ENCODE measurements around the gene ANKRD50. TPM values are rescaled to one million over a fixed set of nuclear protein-coding genes. Genes with fewer than 3 reads are reported as not detected.

ANKRD50 gene
- not detected for polyA plus RNA-seq

GRCh38 chr4:124712372-124713184 lies at the start of gene ANKRD50:
Gene ANKRD50 (minus strand): TSS chr4:124712732. CDS start chr4:124710511, 2,221 bp downstream.
- no peaks in the 10 kb centered on the region for H3K36me3 Mint-ChIP-seq
- no peak within 1 kb of the TSS for H3K27ac Mint-ChIP-seq
- no peaks in the 10 kb centered on the region for H3K9me3 Mint-ChIP-seq
- H3K4me3 Mint-ChIP-seq, result peak within 1 kb of the TSS; percentile 70 to 92 (median 88)
- H3K4me1 Mint-ChIP-seq, result peaks cover 2 to 8% (median 5%) of the 10 kb centered on the region in 3 donors
- peaks cover 7% of the 10 kb centered on the region for H3K27me3 Mint-ChIP-seq

- Mint-ChIP-seq H3K27me3 (no peaks in the 10 kb centered on the region), H3K4me3 (no peak overlapping the region), H3K27ac (no peak overlapping the region), H3K9me3 (peaks cover 0 to 2% (median 0%) of the 10 kb centered on the region in 3 donors), H3K4me1 (no peaks in the 10 kb centered on the region), H3K36me3 (no peaks in the 10 kb centered on the region)
Observed at GRCh38 chr4:124757126-124757525, 44.6 kb upstream of the ANKRD50 start.

DNA sequence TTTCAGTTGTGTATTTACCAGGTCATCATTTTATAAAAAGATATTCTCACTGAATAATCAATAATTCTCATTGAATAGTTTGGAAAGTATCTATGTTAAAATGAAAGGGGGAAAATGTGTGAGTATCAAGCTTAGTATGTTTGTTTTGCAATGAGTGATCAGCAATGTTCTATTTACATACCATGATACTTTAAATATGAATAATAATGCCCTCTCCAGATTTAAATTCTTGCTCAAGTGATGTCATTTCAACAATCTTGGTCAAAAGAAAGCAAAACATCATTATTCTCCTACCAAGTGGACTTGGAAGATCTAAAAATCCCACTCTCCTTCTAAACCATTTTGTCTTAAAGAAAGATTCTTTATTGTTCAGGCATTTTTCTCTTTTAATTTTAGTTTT lies 42.1 kb upstream of the ANKRD50 start:
- no peaks in the 10 kb centered on the region for H3K4me1 Mint-ChIP-seq
- no peaks in the 10 kb centered on the region for H3K36me3 Mint-ChIP-seq
- H3K27ac Mint-ChIP-seq, result no peak overlapping the region
- H3K27me3 Mint-ChIP-seq, result no peaks in the 10 kb centered on the region
- peaks cover 0 to 2% (median 0%) of the 10 kb centered on the region in 3 donors for H3K9me3 Mint-ChIP-seq
- H3K4me3 Mint-ChIP-seq, result no peak overlapping the region

DNA sequence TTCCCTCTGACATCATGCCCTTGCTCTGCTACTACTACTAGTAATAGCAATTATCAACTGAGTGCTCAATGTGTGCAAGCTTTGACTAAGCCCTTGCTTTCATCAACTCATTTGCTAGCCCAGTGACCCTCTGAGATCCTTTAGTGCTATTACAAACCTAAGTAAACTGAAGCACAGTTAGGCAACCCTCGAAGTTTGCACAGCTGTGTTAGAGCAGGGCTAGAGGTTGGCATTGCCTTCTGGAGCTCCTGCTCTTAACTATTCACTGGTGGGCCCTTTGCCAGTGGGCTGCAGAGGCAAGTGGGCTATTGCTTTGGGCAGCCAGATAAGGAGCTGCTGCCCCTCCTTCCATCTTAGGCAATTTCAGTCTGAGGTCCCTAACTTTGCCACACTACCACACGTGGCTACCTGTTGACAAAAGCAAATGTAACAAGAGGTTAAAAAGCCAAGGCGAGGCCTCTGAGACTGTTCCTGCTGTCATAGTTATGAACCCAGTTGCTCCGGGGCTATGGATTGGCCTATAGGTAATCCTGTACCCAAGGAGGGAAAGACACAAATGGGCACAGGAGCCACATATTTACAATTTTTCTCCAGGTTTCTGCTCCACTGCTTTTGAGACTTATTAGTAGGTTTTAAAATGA lies 41.5 kb upstream of the ANKRD50 start:
- Mint-ChIP-seq H3K27ac (no peak overlapping the region), H3K4me1 (no peaks in the 10 kb centered on the region), H3K36me3 (no peaks in the 10 kb centered on the region), H3K27me3 (no peaks in the 10 kb centered on the region), H3K9me3 (peaks cover 0 to 2% (median 0%) of the 10 kb centered on the region in 3 donors), H3K4me3 (no peak overlapping the region)

DNA sequence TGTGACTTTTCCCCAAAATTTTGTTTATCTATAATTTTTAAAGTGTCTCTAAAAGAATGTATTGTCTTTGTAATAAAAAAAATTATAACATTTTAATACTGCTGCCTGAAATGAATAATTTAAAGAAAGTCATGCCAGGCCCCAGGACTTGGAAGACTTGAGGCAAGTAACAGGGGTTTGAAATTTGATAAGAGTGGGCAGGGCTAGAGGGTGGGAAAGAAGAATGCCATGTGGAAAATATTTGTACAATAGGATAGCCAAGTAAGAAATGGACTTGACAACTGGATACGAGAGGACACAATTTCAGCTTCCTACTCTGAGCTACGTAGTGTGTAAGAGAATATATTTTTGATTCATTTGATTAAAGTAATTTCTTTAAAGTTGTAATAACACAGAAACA lies 36.9 kb upstream of the ANKRD50 start:
- Mint-ChIP-seq H3K27ac (no peak overlapping the region), H3K9me3 (peaks cover 0 to 2% (median 0%) of the 10 kb centered on the region in 3 donors), H3K36me3 (no peaks in the 10 kb centered on the region), H3K4me3 (no peak overlapping the region), H3K27me3 (no peaks in the 10 kb centered on the region), H3K4me1 (no peaks in the 10 kb centered on the region)

GRCh38 chr4:124748965-124749364 lies 36.4 kb upstream of the ANKRD50 start:
- Mint-ChIP-seq H3K4me1 (no peaks in the 10 kb centered on the region), H3K27ac (no peak overlapping the region), H3K27me3 (no peaks in the 10 kb centered on the region), H3K36me3 (no peaks in the 10 kb centered on the region), H3K4me3 (no peak overlapping the region), H3K9me3 (peaks cover 0 to 2% (median 0%) of the 10 kb centered on the region in 3 donors)

DNA sequence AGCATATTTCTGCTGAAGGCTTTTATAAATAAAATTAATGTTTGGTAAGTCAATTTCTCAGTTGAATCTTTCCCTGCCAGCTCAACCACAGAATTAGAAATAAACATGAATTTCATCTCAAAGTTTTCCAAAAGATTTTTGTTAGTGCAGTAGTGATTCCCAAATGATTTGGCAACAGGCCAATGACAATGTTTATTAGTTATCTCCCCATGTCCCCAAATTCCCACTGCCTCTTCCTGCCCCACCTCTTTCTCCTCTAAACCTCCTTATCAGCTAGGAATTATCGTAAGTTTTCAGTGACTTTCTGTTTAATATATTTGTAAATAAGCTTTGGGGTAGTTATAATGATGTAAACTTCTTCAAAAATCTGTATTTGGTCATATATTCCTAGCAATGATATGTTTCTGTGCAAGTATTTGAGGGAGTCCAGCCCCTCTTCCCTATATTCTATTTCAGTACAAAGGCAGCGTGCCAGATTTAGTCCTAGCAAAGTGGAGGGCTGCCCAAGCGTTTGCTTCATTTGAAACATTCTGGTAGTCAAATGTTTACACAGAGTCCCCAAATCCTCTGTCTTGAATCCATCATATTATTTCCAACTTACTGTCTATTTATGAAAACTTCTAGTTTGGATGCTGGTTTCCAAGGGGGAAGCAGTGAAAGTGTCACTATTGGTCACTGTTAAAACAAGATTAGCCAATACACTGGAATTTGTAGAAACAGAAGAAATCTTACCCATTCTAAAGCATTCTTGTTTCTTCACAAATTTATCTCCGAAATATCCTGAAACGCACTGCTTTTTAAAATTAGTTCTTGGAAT lies 33.7 kb upstream of the ANKRD50 start:
- H3K36me3 Mint-ChIP-seq, result no peaks in the 10 kb centered on the region
- no peaks in the 10 kb centered on the region for H3K27me3 Mint-ChIP-seq
- H3K9me3 Mint-ChIP-seq, result peaks cover 0 to 2% (median 0%) of the 10 kb centered on the region in 3 donors
- no peaks in the 10 kb centered on the region for H3K4me1 Mint-ChIP-seq
- H3K27ac Mint-ChIP-seq, result no peak overlapping the region
- no peak overlapping the region for H3K4me3 Mint-ChIP-seq

DNA sequence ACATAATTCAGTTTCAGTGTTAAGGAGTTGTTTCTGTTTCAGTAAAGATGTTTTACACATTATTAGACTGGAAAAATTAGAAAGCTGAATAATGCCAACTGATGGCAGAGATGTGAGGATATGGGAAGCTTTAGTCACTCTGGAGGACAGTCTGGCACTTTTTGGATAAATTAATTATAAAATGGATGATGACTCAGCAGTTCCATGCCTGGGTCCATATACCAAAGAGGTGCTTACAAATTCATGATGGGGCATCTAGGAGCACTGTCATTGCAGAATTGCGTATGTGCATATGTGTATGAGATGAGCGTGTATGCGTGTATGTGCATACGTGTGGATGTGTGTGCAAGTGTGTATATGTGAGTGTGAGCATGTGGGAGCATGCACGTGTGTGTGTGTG lies 31.2 kb upstream of the ANKRD50 start:
- no peaks in the 10 kb centered on the region for H3K4me1 Mint-ChIP-seq
- no peaks in the 10 kb centered on the region for H3K9me3 Mint-ChIP-seq
- H3K27me3 Mint-ChIP-seq, result no peaks in the 10 kb centered on the region
- H3K36me3 Mint-ChIP-seq, result no peaks in the 10 kb centered on the region
- H3K4me3 Mint-ChIP-seq, result no peak overlapping the region
- H3K27ac Mint-ChIP-seq, result no peak overlapping the region

DNA sequence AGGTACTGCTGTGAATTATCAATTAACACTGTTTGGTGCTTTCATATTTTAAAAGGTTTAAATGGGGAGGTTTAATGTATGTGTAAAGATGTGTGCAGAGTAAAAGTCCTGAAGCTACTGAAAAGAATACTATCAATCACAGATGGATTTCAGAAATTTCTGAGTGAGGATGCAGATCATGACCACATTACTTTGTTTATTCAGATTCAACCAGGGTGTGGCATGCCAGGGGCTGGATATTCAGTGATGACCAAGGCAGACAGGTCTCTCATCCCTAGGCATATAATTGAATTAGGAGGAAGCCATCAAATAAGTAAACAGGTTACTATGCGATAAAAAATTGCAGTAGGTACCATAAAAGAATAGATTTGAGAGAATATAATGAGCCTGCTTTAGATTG lies 28.0 kb upstream of the ANKRD50 start:
- Mint-ChIP-seq H3K9me3 (peaks cover 0 to 3% (median 0%) of the 10 kb centered on the region in 3 donors), H3K4me3 (no peak overlapping the region)

DNA sequence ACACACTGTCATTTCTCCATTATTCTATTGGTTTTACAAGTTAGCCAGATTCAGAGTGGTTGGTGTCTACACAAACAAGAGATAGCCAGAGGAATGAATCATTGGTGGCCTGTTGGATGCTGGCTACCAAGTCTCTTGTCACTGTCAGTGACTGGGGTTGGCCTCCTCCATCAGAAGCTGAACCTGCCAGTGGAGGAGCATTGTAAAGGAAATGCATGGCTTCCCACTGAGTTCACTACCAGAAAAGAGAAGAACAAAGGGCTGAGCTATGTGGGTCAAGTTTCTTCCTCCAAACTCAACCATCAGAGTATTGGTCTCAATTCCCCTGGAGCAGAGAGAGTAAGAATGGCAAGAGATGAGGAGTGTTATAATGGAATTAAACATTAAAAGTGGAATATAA lies 26.5 kb upstream of the ANKRD50 start:
- Mint-ChIP-seq H3K36me3 (no peaks in the 10 kb centered on the region), H3K4me1 (no peaks in the 10 kb centered on the region), H3K27ac (no peak overlapping the region), H3K9me3 (peaks cover 0 to 3% (median 0%) of the 10 kb centered on the region in 3 donors), H3K4me3 (no peak overlapping the region), H3K27me3 (no peaks in the 10 kb centered on the region)

More for the DNA sequence above, 28.0 kb upstream of the ANKRD50 start:
- no peaks in the 10 kb centered on the region for H3K36me3 Mint-ChIP-seq
- H3K27ac Mint-ChIP-seq, result no peak overlapping the region
- H3K27me3 Mint-ChIP-seq, result no peaks in the 10 kb centered on the region
- no peaks in the 10 kb centered on the region for H3K4me1 Mint-ChIP-seq

DNA sequence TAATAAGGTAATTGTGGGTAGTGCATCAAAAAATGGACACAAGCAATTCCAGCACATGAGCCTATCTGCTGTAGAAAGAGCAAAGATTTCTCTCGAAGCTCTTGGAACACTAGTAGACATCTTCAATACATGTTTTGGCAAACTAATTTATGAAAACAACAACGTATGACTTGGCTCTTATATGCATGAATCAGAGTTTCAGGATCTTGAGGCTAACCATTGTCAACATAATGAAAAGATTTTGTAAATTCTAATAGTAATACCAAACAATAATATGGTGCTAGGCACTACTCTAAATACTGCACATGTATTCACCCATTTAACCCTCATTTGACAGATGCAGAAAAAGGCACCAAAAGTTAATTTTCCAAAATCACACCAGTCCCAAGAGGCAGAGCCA lies 25.1 kb upstream of the ANKRD50 start:
- Mint-ChIP-seq H3K27ac (no peak overlapping the region), H3K36me3 (no peaks in the 10 kb centered on the region), H3K27me3 (no peaks in the 10 kb centered on the region), H3K9me3 (peaks cover 0 to 3% (median 0%) of the 10 kb centered on the region in 3 donors), H3K4me1 (no peaks in the 10 kb centered on the region), H3K4me3 (no peak overlapping the region)

DNA sequence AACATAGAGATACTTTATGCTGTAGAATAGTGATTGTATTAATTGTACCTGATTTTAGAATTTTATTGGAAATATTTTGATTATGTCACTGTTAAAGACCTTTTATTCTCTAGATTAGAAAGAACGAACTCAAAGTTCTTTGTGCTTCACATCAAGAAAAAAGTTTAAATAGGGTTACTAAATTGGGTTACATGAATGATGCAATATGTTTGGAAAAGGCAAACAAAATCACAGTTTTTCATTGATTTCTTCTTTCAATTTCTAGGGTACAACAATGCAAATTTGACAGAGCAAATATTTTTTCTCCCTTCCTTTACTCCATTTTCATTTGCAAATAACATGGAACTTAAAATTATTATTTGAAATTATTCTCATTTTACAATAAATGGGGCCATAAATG lies 24.0 kb upstream of the ANKRD50 start:
- Mint-ChIP-seq H3K27ac (no peak overlapping the region), H3K9me3 (peaks cover 0 to 3% (median 0%) of the 10 kb centered on the region in 3 donors), H3K27me3 (no peaks in the 10 kb centered on the region), H3K4me3 (no peak overlapping the region), H3K4me1 (no peaks in the 10 kb centered on the region), H3K36me3 (no peaks in the 10 kb centered on the region)

DNA sequence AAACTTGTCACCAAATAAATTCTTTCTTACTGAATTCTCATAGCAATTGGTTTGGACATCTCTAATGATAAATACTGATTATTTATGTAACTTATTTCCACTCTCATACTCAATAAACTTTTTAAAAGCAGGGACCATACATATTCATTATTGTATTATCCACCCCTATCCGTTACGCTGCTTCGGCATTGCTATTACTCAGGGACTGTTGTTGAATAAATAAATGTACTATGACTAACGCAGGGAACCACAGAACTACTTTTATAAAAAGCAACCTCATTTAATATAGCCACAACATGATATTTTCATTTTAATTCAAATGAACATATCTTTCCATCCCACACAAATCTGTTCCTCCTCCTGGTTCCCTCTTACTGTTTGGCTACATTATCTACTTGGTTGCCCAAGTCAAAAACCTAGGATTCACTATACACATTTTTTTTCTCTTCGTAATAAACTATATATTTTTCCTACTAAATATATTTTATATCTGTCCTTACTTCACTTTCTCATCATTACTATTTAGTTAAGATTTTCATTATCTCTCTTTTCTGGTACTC lies 14.9 kb upstream of the ANKRD50 start:
- Mint-ChIP-seq H3K27ac (no peak overlapping the region), H3K4me3 (no peak overlapping the region), H3K4me1 (peaks cover 0 to 1% (median 0%) of the 10 kb centered on the region in 3 donors), H3K27me3 (no peaks in the 10 kb centered on the region), H3K36me3 (no peaks in the 10 kb centered on the region), H3K9me3 (peaks cover 0 to 2% (median 0%) of the 10 kb centered on the region in 3 donors)

GRCh38 chr4:124726269-124726668 lies 13.7 kb upstream of the ANKRD50 start:
- Mint-ChIP-seq H3K36me3 (no peaks in the 10 kb centered on the region), H3K4me1 (peaks cover 0 to 1% (median 0%) of the 10 kb centered on the region in 3 donors), H3K27ac (no peak overlapping the region)

GRCh38 chr4:124722071-124722470 lies 9.5 kb upstream of the ANKRD50 start:
- no peaks in the 10 kb centered on the region for H3K27me3 Mint-ChIP-seq
- H3K36me3 Mint-ChIP-seq, result no peaks in the 10 kb centered on the region
- H3K4me3 Mint-ChIP-seq, result no peak overlapping the region
- H3K4me1 Mint-ChIP-seq, result no peaks in the 10 kb centered on the region
- H3K27ac Mint-ChIP-seq, result no peak overlapping the region
- peaks cover 0 to 2% (median 2%) of the 10 kb centered on the region in 3 donors for H3K9me3 Mint-ChIP-seq

More at GRCh38 chr4:124726269-124726668, 13.7 kb upstream of the ANKRD50 start:
- Mint-ChIP-seq H3K9me3 (peaks cover 0 to 2% (median 0%) of the 10 kb centered on the region in 3 donors), H3K27me3 (no peaks in the 10 kb centered on the region), H3K4me3 (no peak overlapping the region)
